Measurements from ENCODE around the gene AKR1D1. TPM values are rescaled to one million over a fixed set of nuclear protein-coding genes. Genes with fewer than 3 reads are reported as not detected.
"Not testable (repeated sequence)": the region's sequence is repeated elsewhere in the genome, so short reads cannot be mapped to it uniquely, and the experiment has no call there.

AKR1D1 gene
- total RNA-seq, 1 donor from 2014 or later, result not detected

DNA sequence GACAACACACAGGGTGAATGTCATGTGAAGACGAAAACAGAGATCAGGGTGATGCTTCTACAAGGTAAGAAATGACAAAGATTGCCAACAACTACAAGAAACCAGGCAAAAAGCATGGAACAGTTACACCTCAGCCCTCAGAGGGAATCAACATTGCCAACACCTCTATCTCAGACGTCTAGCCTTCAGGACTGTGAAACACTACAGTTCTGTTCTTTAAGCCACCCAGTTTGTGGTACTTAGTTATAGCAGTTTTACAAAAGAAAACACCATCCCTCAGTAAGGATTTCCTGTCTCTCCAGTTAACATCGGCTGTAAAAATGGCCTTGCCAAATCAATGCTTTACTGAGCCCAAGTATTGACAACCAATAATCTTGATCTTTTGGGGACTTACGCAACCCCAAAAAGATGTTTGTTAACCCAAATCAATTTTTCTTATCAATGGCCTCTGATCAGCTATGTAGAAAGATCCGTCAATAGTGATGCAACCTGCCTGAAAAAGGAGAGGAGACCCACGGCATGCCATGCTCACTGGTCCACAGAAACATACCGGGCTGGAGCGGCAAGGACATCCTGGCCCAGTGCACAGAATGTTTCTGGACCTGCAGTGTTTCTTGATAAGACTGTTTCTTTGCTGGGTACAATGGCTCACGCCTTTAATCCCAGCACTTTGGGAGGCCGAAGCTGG lies 44.0 kb downstream of the AKR1D1 start:
- intact Hi-C loops (cut with micrococcal nuclease), result no loop called here

DNA sequence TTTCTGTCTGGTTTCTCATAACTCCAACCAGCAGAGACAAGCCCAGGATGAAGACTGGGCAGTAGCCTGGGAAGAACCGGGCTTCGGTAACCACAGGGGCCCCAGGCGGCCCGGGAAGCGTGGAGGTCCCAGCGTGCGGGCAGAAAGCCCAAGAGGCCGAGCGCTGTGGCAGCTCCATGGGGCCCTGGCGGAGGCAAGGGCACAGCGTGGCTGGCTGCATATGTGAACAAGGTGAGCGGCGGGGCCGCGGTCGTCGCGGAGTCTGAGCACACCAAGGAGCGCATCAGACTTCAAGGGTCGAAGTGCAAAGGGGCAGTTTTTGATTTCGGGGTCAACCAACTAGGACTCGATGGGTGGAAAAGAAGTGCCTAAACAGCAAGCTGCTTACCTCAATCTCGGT lies 45.9 kb downstream of the AKR1D1 start:
- intact Hi-C loops (cut with micrococcal nuclease), result no loop called here

DNA sequence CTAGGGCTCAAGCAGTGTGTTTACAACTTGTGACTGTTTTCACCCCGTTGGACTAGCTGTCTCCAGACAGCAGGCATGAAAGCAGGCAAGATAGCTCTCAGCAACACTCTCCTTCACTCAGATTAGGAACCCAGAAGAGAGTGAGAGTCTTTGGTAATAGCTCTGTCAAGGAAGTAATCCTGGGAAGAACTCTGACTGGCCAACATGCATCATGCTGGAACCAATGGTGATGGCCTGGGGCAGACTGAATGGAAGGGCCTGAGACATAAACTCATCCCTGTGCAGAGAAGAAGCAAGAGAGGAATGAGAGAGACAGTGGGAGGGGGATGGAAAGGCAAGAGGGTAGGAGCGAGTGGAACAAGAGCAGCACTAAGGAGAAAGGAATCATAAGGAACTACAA lies 48.9 kb downstream of the AKR1D1 start:
- intact Hi-C loops (cut with micrococcal nuclease), result no loop called here

DNA sequence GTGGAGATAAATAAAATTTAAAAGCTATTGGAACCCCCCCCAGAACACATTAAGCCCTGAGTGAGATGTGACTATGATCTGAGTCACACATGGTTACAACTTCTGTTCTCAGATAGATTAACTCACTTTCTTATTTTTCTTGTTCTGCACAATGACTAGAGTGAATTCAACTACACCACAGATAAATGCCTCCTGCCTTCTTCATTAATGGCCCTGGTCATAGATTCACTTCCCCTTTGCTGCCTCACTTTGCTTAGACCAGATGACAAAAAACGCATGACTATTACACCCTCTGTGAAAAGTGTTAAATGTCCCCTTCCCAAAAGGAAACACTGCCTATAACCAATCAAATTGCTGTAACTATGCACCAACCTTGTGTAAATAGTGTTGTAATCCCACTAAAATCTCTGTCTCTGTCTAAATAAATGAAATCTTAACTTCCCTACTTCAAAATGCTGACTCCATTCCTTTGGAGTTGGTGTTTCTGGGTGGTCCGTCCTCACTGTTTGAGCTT lies 49.4 kb downstream of the AKR1D1 start:
- intact Hi-C loops (cut with micrococcal nuclease), result no loop called here

DNA sequence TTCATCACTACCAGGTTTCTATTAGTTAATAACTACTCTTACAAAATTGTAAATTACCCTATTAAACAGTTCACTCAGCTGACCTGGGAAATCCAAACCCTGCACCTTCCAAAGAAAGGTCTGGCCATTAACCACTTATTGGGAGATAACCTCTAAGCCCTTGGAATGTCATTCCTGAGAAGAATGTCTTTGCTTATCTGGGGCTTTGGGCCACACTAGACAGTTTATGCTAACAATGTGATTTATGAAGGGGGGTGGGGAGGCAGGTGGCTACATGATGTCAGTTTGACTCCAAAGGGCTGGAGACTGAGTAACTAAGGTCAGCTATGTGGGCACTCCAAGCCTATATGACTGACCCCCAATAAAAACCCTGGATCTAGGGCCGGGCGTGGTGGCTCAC lies 50.7 kb downstream of the AKR1D1 start:
- intact Hi-C loops (cut with micrococcal nuclease), result no loop called here

DNA sequence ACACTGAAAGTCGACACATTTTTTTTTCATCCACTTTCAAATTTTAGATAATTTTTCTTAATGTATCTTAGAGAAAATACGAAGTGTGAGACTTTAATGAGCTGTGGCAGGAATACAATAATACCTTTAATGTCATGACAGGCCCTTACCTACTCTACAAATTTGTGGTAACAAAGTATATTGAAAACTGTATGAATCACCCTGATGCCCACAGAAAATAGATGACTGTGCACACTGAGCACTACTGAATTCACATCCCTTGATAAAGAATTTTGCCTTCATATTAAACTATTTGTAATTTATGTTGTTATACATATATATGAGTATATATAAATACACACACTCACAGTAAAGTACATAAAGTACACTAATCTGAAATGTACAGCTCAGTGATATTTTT lies 51.7 kb downstream of the AKR1D1 start:
- intact Hi-C loops (cut with micrococcal nuclease), result no loop called here

DNA sequence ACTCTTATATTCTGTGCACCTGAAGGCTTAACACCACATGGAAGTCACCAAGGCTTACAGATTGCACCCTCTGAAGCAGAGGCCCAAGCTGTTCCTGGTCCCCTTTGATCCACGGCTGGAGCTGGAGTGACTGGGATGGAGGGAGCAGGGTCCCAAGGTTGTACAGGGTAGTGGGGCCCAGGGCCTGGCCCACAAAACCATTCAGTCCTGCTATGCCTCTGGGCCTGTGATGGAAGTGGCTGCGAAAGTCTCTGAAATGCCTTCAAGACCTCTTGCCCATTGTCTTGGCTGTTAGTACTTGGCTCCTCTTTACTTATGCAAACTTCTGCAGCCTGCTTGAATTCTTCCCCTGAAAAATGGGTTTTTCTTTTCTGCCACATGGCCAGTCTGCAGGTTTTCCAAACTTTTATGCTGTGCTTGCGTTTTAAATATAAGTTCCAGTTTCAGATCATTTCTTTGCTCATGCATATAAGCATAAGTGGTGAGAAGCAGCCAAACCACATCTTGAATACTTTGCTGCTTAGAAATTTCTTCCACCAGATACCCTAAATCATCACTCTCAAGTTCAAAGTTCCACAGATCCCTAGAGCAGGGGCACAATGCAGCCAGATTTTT lies 53.4 kb downstream of the AKR1D1 start:
- intact Hi-C loops (cut with micrococcal nuclease), result no loop called here

DNA sequence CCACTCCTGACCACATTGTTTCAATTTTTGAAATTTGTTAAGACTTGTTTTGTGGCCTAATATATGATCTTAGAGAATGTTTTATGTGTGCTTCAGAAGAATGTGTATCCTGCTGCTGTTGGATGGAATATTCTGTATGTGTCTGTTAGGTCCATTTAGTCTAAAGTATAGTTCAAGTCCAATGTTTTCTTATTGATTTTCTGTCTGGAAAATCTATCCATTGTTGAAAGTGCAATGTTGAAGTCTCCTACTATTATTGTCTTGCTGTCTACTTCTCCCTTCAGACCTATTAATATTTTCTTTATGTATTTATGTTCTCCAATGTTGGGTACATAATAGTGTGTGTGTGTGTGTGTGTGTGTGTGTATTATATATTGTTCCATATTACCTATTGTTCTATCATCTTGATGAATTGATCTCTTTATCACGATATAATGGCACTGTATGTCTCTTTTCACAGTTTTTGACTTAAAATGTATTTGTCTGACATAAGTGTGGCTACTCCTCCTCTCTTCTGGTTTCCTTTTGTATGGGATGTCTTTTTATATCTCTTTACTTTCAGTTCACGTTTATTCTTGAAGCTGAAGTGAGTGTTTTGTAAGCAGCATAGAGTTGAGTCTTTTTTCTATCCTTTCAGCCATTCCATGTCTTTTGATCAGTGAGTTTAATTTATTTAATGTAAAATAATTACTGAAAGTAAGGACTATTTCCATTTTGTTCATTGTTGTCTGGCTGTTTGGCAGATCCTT lies 61.3 kb downstream of the AKR1D1 start:
- intact Hi-C loops (cut with micrococcal nuclease), result no loop called here

DNA sequence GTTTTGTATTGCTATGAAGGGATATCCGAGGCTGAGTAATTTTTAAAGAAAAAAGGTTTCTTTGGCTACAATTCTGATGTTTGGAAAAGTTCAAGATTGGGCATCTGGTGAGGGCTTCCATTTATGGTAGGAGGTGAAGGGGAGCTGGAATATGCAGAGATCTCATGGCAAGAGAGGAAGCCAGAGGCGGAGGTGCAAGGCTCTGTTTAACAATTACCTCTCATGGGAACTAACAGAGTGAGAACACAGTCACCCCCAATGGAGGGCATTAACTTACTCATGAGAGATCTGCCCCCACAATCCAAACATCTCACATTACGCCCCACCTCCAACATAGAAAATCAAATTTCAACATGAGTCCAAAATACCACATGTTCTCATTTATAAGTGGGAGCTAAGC lies 62.0 kb downstream of the AKR1D1 start:
- intact Hi-C loops (cut with micrococcal nuclease), result no loop called here

DNA sequence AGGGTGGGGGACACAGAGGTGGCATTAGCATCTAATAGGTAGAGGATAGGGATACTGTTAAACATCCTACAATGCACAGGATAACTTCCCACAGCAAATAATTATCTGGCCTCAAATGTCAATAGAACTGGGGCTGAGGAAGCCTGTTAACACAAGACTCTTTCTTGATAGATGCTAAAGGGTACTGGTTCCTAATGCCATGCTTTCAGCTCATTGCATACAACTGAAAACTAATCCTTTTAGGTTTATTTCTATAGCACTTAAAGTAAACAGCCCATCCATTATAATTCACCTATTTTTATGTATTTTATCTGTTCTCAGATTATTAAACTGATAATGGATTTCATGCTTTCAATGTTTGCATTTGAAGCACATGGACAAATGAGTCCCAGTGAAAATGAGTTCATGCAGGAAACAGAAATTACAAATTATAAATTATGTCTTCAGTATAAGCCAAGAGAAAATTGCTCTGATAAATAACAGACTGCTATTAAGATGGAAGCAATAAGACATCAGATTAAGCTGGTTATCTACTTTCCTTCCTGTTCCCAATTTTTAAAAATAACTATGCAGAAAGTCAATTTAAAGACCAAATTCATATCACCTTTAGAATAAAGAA lies 66.4 kb downstream of the AKR1D1 start:
- intact Hi-C loops (cut with micrococcal nuclease), result no loop called here

DNA sequence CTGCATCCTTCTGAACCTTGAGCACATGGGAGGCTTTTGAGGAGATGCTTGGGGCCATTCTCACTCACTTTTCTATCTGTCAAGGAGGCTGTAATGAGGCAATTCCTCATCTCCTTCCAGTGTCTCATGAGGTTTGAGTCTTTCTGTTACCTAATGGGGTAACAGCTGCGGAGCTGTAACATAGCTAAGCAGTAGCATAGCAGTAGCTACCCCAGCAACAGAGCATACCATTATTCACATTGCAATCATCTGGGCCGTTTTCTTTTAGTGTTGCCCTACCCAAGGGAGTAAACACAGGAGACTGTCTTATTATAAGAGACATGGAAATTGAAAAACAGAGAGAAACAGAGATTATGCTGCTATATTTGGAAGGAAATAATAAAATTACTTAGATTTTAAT lies 68.7 kb downstream of the AKR1D1 start:
- intact Hi-C loops (cut with micrococcal nuclease), result no loop called here

DNA sequence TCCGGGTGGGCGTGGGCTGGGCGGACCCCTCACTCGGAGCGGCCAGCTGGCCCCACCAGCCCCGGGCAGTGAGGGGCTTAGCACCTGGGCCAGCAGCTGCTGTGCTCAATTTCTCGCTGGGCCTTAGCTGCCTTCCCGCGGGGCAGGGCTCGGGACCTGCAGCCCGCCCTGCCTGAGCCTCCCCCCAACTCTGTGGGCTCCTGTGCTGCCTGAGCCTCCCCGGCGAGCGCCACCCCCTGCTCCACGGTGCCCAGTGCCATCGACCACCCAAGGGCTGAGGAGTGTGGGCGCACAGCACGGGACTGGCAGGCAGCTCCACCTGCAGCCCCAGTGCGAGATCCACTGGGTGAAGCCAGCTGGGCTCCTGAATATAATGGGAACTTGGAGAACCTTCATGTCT lies 70.0 kb downstream of the AKR1D1 start:
- intact Hi-C loops (cut with micrococcal nuclease), result not testable (repeated sequence)

DNA sequence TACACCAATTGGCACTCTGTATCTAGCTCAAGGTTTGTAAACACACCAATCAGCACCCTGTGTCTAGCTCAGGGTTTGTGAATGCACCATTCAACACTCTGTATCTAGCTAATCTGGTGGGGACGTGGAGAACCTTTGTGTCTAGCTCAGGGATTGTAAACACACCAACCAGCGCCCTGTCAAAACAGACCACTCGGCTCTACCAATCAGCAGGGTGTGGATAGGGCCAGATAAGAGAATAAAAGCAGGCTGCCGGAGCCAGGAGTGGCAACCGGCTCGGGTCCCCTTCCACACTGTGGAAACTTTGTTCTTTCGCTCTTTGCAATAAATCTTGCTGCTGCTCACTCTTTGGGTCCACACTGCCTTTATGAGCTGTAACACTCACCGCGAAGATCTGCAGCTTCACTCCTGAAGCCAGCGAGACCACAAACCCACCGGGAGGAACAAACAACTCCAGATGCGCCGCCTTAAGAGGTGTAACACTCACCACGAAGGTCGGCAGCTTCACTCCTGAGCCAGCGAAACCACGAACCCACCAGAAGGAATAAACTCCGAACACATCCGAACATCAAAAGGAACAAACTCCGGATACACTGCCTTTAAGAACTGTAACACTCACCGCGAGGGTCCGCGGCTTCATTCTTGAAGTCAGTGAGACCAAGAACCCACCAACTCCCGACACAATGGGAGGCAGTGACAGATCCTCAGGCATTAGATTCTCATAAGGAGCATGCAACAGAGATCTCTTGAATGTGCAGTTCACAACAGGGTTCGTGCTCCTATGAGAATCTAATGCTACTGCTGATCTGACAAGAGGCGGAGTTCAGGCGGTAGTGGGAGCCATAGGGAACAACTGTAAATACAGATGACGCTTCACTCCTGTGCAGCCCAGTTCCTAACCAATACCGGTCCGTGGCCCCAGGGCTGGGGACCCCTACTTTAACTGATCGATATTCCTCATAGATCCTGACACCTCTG lies 70.8 kb downstream of the AKR1D1 start:
- intact Hi-C loops (cut with micrococcal nuclease), result not testable (repeated sequence)

DNA sequence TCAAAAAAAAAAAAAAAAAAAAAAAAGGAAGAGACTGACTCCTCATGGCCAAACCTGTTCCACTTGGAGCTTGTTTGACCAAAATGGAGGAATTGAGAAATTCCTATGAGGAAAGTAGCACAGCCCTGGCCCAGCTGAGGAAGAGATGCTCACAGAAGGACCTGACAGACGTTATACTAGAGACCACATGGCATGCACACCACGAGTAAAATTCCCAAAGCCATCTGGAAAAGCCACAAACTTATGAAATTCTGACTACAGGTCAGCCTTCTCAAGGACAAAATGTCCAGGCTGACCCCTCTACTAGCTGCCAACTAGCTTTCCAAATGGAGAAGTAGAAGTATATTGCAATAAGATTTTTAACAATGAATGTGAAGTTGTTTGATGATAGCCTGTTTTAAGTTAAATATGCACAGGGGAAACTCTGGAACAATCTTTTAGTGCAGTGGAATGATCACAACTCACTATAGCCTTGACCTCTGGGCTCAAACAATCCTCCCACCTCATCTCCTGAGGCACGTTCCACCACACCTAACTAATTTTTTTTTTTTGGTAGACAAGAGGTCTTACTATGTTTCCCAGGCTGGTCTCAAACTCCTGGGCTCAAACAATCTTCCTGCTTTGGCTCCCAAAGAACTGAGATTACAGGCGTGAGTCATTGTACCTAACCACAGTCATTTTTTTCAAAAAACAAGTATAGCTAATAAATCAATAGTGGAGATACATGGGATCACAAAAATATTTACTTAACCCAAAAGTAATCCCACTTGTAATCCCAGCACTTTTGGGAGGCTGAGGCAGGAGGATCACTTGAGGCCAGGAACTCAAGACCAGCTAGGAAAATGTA lies 75.7 kb downstream of the AKR1D1 start:
- intact Hi-C loops (cut with micrococcal nuclease), result no loop called here

DNA sequence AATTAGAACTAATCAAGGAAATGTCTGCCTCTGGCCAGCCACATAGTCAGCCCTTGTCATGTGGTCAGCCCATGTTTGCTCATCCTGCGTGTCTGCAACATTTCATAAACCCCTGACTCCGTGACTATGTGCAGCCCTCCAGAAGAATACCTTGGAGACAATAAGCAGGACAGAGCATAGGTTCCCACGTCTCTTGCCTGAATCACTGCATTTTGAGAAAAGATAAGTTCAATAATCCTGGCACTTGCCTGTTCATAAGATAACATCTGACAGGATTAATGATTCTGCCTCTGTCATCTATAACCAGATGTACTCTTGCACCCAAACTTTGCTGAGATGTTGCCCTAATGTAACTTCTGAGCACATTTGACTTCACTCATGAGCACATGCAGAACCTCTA lies 78.4 kb downstream of the AKR1D1 start:
- intact Hi-C loops (cut with micrococcal nuclease), result no loop called here

DNA sequence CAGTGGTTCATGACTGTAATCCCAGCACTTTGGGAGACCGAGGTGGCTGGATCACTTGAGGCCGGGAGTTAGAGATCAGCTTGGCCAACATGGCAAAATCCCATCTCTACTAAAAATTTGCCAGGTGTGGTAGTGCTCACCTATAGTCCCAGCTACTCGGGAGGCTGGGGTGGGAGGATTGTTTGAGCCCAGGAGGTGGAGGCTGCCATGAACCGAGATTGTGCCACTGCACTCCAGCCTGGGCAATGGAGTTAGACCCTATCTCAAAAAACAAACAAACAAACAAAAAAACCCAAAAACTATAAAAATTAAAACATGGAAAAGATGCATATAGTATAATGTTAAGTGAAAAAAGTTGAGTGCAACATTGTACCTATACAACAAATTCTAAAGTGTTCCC lies 81.4 kb downstream of the AKR1D1 start:
- intact Hi-C loops (cut with micrococcal nuclease), result no loop called here

DNA sequence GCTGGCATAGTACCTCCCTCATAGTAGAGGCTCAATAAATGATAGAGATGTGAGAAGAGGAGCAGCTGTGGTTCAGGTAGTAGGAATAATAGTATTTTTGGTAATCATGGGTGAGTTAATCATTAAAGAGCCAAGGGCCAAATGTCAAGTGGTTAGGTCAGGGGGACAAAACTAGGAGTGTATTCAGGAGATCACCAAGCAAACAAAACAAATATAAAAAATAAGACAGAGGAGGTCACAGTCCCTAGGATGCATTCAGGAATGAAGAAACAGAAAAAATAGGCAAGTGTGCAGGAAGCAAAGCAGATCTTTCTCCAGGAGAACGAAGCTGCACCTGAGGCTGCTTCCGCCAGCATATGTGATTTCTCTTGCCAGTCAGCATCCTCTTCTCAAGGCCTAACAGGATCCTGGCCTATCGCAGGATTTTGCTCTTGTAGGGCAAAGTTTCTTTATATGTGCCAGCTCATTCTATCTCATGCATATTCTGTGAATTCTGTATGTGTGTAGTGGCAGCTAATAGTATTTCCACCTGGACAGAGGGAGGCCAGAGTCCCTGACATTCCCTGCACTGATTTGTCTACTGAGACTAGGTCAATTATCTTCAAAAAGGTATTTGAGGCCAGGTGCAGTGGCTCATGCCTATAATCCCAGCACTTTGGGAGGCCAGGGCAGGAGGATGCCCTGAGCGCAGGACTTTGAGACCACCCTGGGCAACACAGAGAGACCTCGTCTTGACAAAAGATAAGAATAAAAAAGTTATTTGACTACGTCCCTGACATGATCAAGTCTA lies 82.7 kb downstream of the AKR1D1 start:
- intact Hi-C loops (cut with micrococcal nuclease), result no loop called here

DNA sequence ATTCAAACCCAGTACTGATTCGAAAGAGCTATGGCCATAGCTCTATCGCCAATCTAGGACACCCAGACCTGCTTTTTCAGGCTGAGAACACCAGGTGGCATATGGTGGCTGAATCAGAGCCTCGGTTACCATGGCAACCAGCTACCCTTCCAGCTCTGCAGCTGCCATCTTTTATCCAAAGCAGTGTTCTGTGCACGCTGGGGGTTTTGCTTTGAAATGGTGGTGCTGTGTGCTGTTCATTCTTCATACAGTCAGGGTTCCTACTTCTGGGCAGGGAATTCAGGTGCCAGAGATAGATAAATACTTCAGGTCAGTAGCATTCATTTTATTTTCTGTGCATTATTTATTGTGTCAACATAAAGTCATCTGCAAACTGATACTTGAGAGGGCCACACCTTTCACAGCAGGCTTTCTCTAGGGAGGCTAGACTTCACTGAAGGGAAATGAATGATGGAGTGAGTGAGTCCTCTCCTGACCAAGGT lies 85.4 kb downstream of the AKR1D1 start:
- intact Hi-C loops (cut with micrococcal nuclease), result loop anchor here (1.0 to 5.0 kb wide), 7 partner anchors 159 to 705 kb away; partner anchors contain the start of genes CREB3L2 and TRIM24

DNA sequence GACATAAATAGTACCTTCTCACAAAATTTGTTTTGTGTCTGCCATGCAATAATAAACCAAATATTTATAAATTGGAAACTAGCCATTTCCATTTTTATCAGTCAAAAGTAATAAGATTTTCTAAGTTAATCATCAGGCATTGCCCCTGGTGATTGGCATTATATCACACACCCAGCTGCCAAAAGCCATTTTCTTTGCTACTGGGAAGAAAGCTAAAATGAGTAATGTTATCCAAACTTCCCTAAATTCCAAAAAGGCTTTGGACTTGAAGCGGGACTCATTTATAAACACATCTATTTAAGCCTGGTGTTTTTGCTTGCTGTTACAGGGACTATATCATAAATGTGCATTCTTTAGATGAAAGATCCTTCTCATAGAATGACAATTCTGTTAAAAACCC lies 86.0 kb downstream of the AKR1D1 start:
- intact Hi-C loops (cut with micrococcal nuclease), result loop anchor here (5.0 kb wide), 3 partner anchors 260 to 650 kb away; no protein-coding TSS in a partner anchor

All from T-helper 1 cell treated with Interleukin-12 subunit alpha and Interleukin-12 subunit beta and Interleukin-4 antibody, amounts not matched to agents 30 ng/mL and 1 ng/mL, for 36 hours (primary cell).